K562 (cell line): ENCODE measurements around the gene RAD52. TPM values are rescaled to one million over a fixed set of nuclear protein-coding genes. Genes with fewer than 3 reads are reported as not detected.
A peak's percentile ranks its signal among the peaks of the same experiment; 100 is the strongest.

Source experiments
- BRD4 ChIP-seq: fragments of 200-600 bp; sonication (generic); IDR thresholded peaks from 2 replicates; pipeline ENCODE4 v1.6.1; 2017; ENCODE audit warnings: inconsistent platforms
- CBFA2T3 ChIP-seq: fragments of 450-650 bp; IDR thresholded peaks from 2 replicates; pipeline ENCODE4 v1.6.1; 2017
- CREM ChIP-seq: IDR thresholded peaks from 2 replicates; pipeline ENCODE4 v1.6.1; 2014; ENCODE audit warnings: antibody characterized with exemption, low read depth
- CTCF ChIP-seq, 3 experiments: IDR thresholded peaks in 2 of 3; conservative IDR thresholded peaks in 1 of 3; 2 replicates each; pipeline ENCODE4 v1.5.1; 2011 to 2012; ENCODE audit warnings: low read length in 3 of 3, mild to moderate bottlenecking in 3 of 3, control low read depth in 2 of 3, improper control_type of control experiment in 1 of 3, inconsistent platforms in 1 of 3, low read depth in 1 of 3, mixed read lengths in 1 of 3, moderate library complexity in 1 of 3; ENCODE audit not compliant: insufficient read depth in 2 of 3
- DLX4 ChIP-seq: fragments of 250-450 bp; sonication (Bioruptor Pico); IDR thresholded peaks from 2 replicates; pipeline ENCODE4 v1.6.1; 2021; ENCODE audit warnings: mild to moderate bottlenecking
- FOXP1 ChIP-seq: sonication (generic); formaldehyde crosslinking; IDR thresholded peaks from 2 replicates; pipeline ENCODE4 v1.8.0; 2022; ENCODE audit warnings: mild to moderate bottlenecking, missing genetic modification reagents
- GMEB1 ChIP-seq: fragments of 250-450 bp; sonication (Bioruptor Pico); IDR thresholded peaks from 2 replicates; pipeline ENCODE4 v1.4.0; 2020; ENCODE audit warnings: mild to moderate bottlenecking
- NFE2L1 ChIP-seq: fragments of 450-650 bp; IDR thresholded peaks from 2 replicates; pipeline ENCODE4 v1.6.1; 2016; ENCODE audit warnings: missing genetic modification characterization, low read depth, mild to moderate bottlenecking, missing compliant biosample characterization, moderate library complexity, borderline replicate concordance
- PTBP1 ChIP-seq: fragments of 200-400 bp; formaldehyde crosslinking; IDR thresholded peaks from 2 replicates; pipeline ENCODE4 v1.6.1; 2017; ENCODE audit warnings: low read depth, low read length
- RNF219 ChIP-seq: fragments of 250-450 bp; sonication (Bioruptor Pico); IDR thresholded peaks from 2 replicates; pipeline ENCODE4 v1.5.0; 2022; ENCODE audit warnings: mild to moderate bottlenecking
- SMAD3 ChIP-seq: fragments of 450-650 bp; formaldehyde crosslinking; conservative IDR thresholded peaks from 2 replicates; pipeline ENCODE4 v1.4.0; 2020; ENCODE audit warnings: mild to moderate bottlenecking
- TFAM ChIP-seq: fragments of 250-450 bp; sonication (Bioruptor Pico); conservative IDR thresholded peaks from 2 replicates; pipeline ENCODE4 v1.5.0; 2021; ENCODE audit warnings: mild to moderate bottlenecking, moderate library complexity
- TRIM25 ChIP-seq: fragments of 450-650 bp; IDR thresholded peaks from 2 replicates; pipeline ENCODE4 v1.7.0; 2016; ENCODE audit warnings: borderline replicate concordance
- ZNF175 ChIP-seq: fragments of 200-800 bp; sonication (Bioruptor generic); IDR thresholded peaks from 2 replicates; pipeline ENCODE4 v1.6.1; 2016; ENCODE audit warnings: low read depth, mild to moderate bottlenecking, missing genetic modification characterization, missing compliant biosample characterization
- ZNF224 ChIP-seq: sonication (generic); formaldehyde crosslinking; IDR thresholded peaks from 2 replicates; pipeline ENCODE4 v1.8.0; 2022; ENCODE audit warnings: mild to moderate bottlenecking, missing genetic modification reagents
- ZNF609 ChIP-seq: sonication (generic); formaldehyde crosslinking; IDR thresholded peaks from 2 replicates; pipeline ENCODE4 v1.8.1; 2023; ENCODE audit warnings: missing genetic modification reagents, mild to moderate bottlenecking, borderline replicate concordance
- polyA plus RNA-seq, 8 experiments: library from polyadenylated mRNA; depleted of rRNA in 4 of 8; stranded (reverse) in 5 of 8; unstranded in 3 of 8; fragments of >200 nt; fragmentation: Nextera tagmentation in 2 of 8; fragmentation: Illumina TruSeq in 1 of 8; extraction: Ambion mirVana in 2 of 8; extraction: Trizol in 1 of 8; gene quantifications; 2 replicates each; pipeline versions ENCODE4 v1.2.1 to v1.2.3, GENCODE V29; 2011 to 2014; ENCODE audit warnings: inconsistent platforms in 1 of 8, missing spikeins in 1 of 8
- total RNA-seq, 7 experiments: library from RNA; depleted of rRNA in 6 of 7; stranded (reverse); fragments of >200 nt in 6 of 7; fragmentation: Illumina TruSeq in 2 of 7; extraction: Trizol in 2 of 7; gene quantifications; 2 replicates each; pipeline versions ENCODE4 v1.2.1 to v1.2.3, GENCODE V29; 2011 to 2021; ENCODE audit warnings: low replicate concordance in 1 of 7

Gene RAD52
- total and polyA plus RNA-seq, 9 of the 15 experiments (the other 6 are each of a cell fraction or from before 2014, with no cell fraction given), result 1.3 to 15.9 (median 9.3) TPM

GRCh38 chr12:904010-904414 is 45.5 kb downstream of the RAD52 start (continued):
- TF ChIP-seq GMEB1 (CRISPR knock-in tag), result no peak
- no peak for TF ChIP-seq CTCF (IDR thresholded peaks at IDR 0.05 in 2 of 3, conservative IDR thresholded peaks at IDR 0.05 in 1 of 3; ENCODE audit: insufficient read depth in 2 of 3, low read depth in 1 of 3, low read length in 3 of 3)
- TF ChIP-seq CREM, result no peak
- no peak for TF ChIP-seq ZNF175 (CRISPR knock-in tag)
- peak; percentile 88 for TF ChIP-seq CBFA2T3
- no peak for TF ChIP-seq ZNF224 (CRISPR knock-in tag)
- no peak for TF ChIP-seq BRD4
- TF ChIP-seq TRIM25, result no peak
- TF ChIP-seq PTBP1, result no peak
- no peak for TF ChIP-seq NFE2L1 (tag)
- no peak for TF ChIP-seq FOXP1
- TF ChIP-seq TFAM (CRISPR knock-in tag), result no peak
- no peak for TF ChIP-seq RNF219 (CRISPR knock-in tag)
- no peak for TF ChIP-seq DLX4 (CRISPR knock-in tag)
- no peak for TF ChIP-seq ZNF609 (CRISPR knock-in tag)
- no peak for TF ChIP-seq SMAD3
